H1 (cell line): ENCODE results near the gene ATP2B1. TPM values are rescaled to one million over a fixed set of nuclear protein-coding genes. Genes with fewer than 3 reads are reported as not detected.

Source experiments
- CTCF ChIA-PET: fragments of 300-600 bp; sonication (Branson Sonifier 250); formaldehyde crosslinking; loops from one replicate; lab custom pipeline; 2021; ENCODE audit not compliant: partially characterized antibody; lab: Charles Lee
- POLR2A ChIA-PET: fragments of 300-600 bp; sonication (Branson Sonifier 250); formaldehyde crosslinking; loops from one replicate; lab custom pipeline; 2021; ENCODE audit warnings: inconsistent platforms; ENCODE audit not compliant: partially characterized antibody; lab: Charles Lee
- DNase-seq, 2 experiments: peaks; one replicate each; pipeline versions ENCODE4 v3.0.0 to v3.0.0-alpha.2; 2010 to 2022; ENCODE audit warnings: low spot score in 2 of 2, low read depth in 1 of 2, mixed read lengths in 1 of 2
- FAIRE-seq: peaks from 2 replicates; lab custom pipeline; 2011; peaks lifted over from hg19 to GRCh38; lab: Jason Lieb, UNC
- H2AFZ ChIP-seq: 2 replicates; pipeline ENCODE4 v1.8.1; 2012; ENCODE audit warnings: low read length, inconsistent platforms
- H2AK5ac ChIP-seq: 2 replicates; pipeline ENCODE4 v1.6.1; 2013; ENCODE audit warnings: low read depth, low read length
- H2BK120ac ChIP-seq: replicated peaks from 2 replicates; pipeline ENCODE3; 2013; ENCODE audit warnings: low read depth, low read length, inconsistent platforms
- H2BK12ac ChIP-seq: 2 replicates; pipeline ENCODE4 v1.6.1; 2013; ENCODE audit warnings: low read depth, low read length
- H2BK15ac ChIP-seq: 2 replicates; pipeline ENCODE4 v1.6.1; 2013; ENCODE audit warnings: low read length
- H2BK20ac ChIP-seq: 2 replicates; pipeline ENCODE4 v1.6.1; 2013; ENCODE audit warnings: low read length
- H2BK5ac ChIP-seq: 2 replicates; pipeline ENCODE4 v1.6.1; 2013; ENCODE audit warnings: low read depth, low read length
- H3K14ac ChIP-seq: 2 replicates; pipeline ENCODE4 v1.6.1; 2013; ENCODE audit warnings: inconsistent platforms; ENCODE audit not compliant: insufficient read length
- H3K18ac ChIP-seq: 2 replicates; pipeline ENCODE4 v1.6.1; 2013; ENCODE audit warnings: low read length; ENCODE audit errors: extremely low read depth
- H3K23ac ChIP-seq: 2 replicates; pipeline ENCODE4 v1.6.1; 2013; ENCODE audit warnings: inconsistent platforms; ENCODE audit not compliant: insufficient read length
- H3K23me2 ChIP-seq: 2 replicates; pipeline ENCODE4 v1.6.1; 2013; ENCODE audit warnings: low read depth, low read length
- H3K27ac ChIP-seq: 2 replicates; pipeline ENCODE4 v1.6.1; 2011; ENCODE audit warnings: low read depth, low read length, inconsistent platforms
- H3K27me3 ChIP-seq, 4 experiments: replicated peaks in 1 of 4; 1 replicate in 1 of 4; 2 replicates in 3 of 4; pipeline versions ENCODE4 v1.6.1 to v1.8.1; 2011 to 2013; ENCODE audit warnings: low read length in 3 of 4, mild to moderate bottlenecking in 3 of 4, inconsistent platforms in 2 of 4, mixed read lengths in 2 of 4, moderate library complexity in 1 of 4; ENCODE audit not compliant: control insufficient read depth in 3 of 4, insufficient read depth in 3 of 4; ENCODE audit errors: extremely low read depth in 1 of 4
- H3K36me3 ChIP-seq, 4 experiments: 2 replicates each; pipeline versions ENCODE4 v1.6.1 to v1.8.1; 2011 to 2013; ENCODE audit warnings: mild to moderate bottlenecking in 4 of 4, low read length in 3 of 4, moderate library complexity in 2 of 4, control low read depth in 1 of 4, inconsistent platforms in 1 of 4; ENCODE audit not compliant: insufficient read depth in 4 of 4, control insufficient read depth in 2 of 4
- H3K4ac ChIP-seq: replicated peaks from 2 replicates; pipeline ENCODE3; 2013; ENCODE audit warnings: low read length, low read depth, mixed read lengths, inconsistent platforms; ENCODE audit not compliant: insufficient read length
- H3K4me1 ChIP-seq, 4 experiments: replicated peaks in 1 of 4; 1 replicate in 1 of 4; 2 replicates in 3 of 4; pipeline versions ENCODE4 v1.6.1 to v1.8.1; 2011 to 2013; ENCODE audit warnings: low read length in 3 of 4, inconsistent platforms in 2 of 4, mixed read lengths in 1 of 4; ENCODE audit not compliant: insufficient read depth in 4 of 4, control insufficient read depth in 3 of 4
- H3K4me2 ChIP-seq, 2 experiments: 2 replicates each; pipeline versions ENCODE4 v1.6.1 to v1.8.1; 2011 to 2013; ENCODE audit warnings: low read depth in 2 of 2, low read length in 2 of 2, control low read depth in 1 of 2, inconsistent platforms in 1 of 2, mild to moderate bottlenecking in 1 of 2; ENCODE audit not compliant: insufficient read depth in 1 of 2
- H3K4me3 ChIP-seq, 4 experiments: fragments of 200-600, 300-600 bp in 1 of 4; sonication (generic), shearing (Covaris generic), sonication (Bioruptor Twin) in 1 of 4; 2 replicates each; pipeline versions ENCODE4 v1.5.1 to v1.8.1; 2011 to 2016; ENCODE audit warnings: low read length in 4 of 4, low read depth in 3 of 4, control low read depth in 2 of 4, inconsistent platforms in 2 of 4, mild to moderate bottlenecking in 2 of 4, mixed read lengths in 1 of 4, moderate library complexity in 1 of 4; ENCODE audit not compliant: insufficient read depth in 2 of 4; ENCODE audit errors: extremely low read depth in 1 of 4
- H3K56ac ChIP-seq: replicated peaks from 2 replicates; pipeline ENCODE3; 2013; ENCODE audit warnings: low read depth, mild to moderate bottlenecking, mixed read lengths, low read length, inconsistent platforms; ENCODE audit not compliant: insufficient read length
- H3K79me1 ChIP-seq: 2 replicates; pipeline ENCODE4 v1.6.1; 2013; ENCODE audit warnings: low read depth, low read length, control low read depth
- H3K79me2 ChIP-seq, 2 experiments: 2 replicates each; pipeline versions ENCODE4 v1.6.1 to v1.8.1; 2012 to 2013; ENCODE audit warnings: low read length in 2 of 2, mild to moderate bottlenecking in 2 of 2, inconsistent platforms in 1 of 2; ENCODE audit not compliant: insufficient read depth in 2 of 2, control insufficient read depth in 1 of 2
- H3K9ac ChIP-seq, 4 experiments: replicated peaks in 1 of 4; 1 replicate in 1 of 4; 2 replicates in 3 of 4; pipeline versions ENCODE4 v1.6.1 to v1.8.1; 2011 to 2013; ENCODE audit warnings: low read depth in 3 of 4, low read length in 3 of 4, control low read depth in 2 of 4, mild to moderate bottlenecking in 2 of 4, moderate library complexity in 2 of 4, inconsistent platforms in 1 of 4; ENCODE audit errors: extremely low read depth in 1 of 4
- H3K9me3 ChIP-seq, 2 experiments: 2 replicates each; pipeline versions ENCODE4 v1.6.1 to v1.8.1; 2012 to 2013; ENCODE audit warnings: mild to moderate bottlenecking in 2 of 2, moderate library complexity in 2 of 2, control low read depth in 1 of 2, inconsistent platforms in 1 of 2, low read depth in 1 of 2, low read length in 1 of 2, mixed read lengths in 1 of 2; ENCODE audit not compliant: insufficient read depth in 2 of 2
- H4K20me1 ChIP-seq, 2 experiments: replicated peaks in 1 of 2; 2 replicates each; pipeline versions ENCODE3 to v1.8.1; 2011 to 2013; ENCODE audit warnings: inconsistent platforms in 2 of 2, low read length in 2 of 2, mild to moderate bottlenecking in 1 of 2; ENCODE audit not compliant: insufficient read depth in 2 of 2, control insufficient read depth in 1 of 2
- H4K5ac ChIP-seq: 2 replicates; pipeline ENCODE4 v1.6.1; 2013; ENCODE audit warnings: low read length, low read depth, mixed read lengths, inconsistent platforms; ENCODE audit not compliant: insufficient read length
- H4K8ac ChIP-seq: 2 replicates; pipeline ENCODE4 v1.8.0; 2013; ENCODE audit warnings: mild to moderate bottlenecking, moderate library complexity, low read length, inconsistent platforms; ENCODE audit not compliant: insufficient read depth; ENCODE audit errors: extremely low read depth
- H4K91ac ChIP-seq: replicated peaks from 2 replicates; pipeline ENCODE3; 2013; ENCODE audit warnings: low read length, mixed read lengths, inconsistent platforms; ENCODE audit not compliant: insufficient read length
- ATF2 ChIP-seq: IDR thresholded peaks from 2 replicates; pipeline ENCODE4 v1.6.1; 2012; ENCODE audit warnings: low read length, inconsistent platforms
- BACH1 ChIP-seq: IDR thresholded peaks from 2 replicates; pipeline ENCODE4 v1.6.1; 2012; ENCODE audit warnings: low read length, improper control_type of control experiment
- E2F6 ChIP-seq: IDR thresholded peaks from 2 replicates; pipeline ENCODE4 v1.6.1; 2012; ENCODE audit warnings: inconsistent platforms
- KDM1A ChIP-seq: fragments of 200-600, 300-600 bp; sonication (generic); IDR thresholded peaks from 2 replicates; pipeline ENCODE4 v1.7.1; 2016; ENCODE audit warnings: mild to moderate bottlenecking, low read length, borderline replicate concordance
- RBBP5 ChIP-seq: IDR thresholded peaks from 2 replicates; pipeline ENCODE4 v1.7.1; 2012; ENCODE audit warnings: low read depth, mild to moderate bottlenecking, inconsistent platforms, low read length, moderate library complexity, borderline replicate concordance
- SAP30 ChIP-seq: fragments of 300-600 bp; sonication (generic); IDR thresholded peaks from 2 replicates; pipeline ENCODE4 v1.7.1; 2012; ENCODE audit warnings: low read length, moderate library complexity, mild to moderate bottlenecking, inconsistent platforms; ENCODE audit not compliant: insufficient read depth, insufficient replicate concordance
- YY1 ChIP-seq: IDR thresholded peaks from 2 replicates; pipeline ENCODE4 v1.6.1; 2011; ENCODE audit warnings: low read depth, mild to moderate bottlenecking, low read length
- WGBS, 2 experiments: shearing (Covaris generic) in 1 of 2; methylation state at CpG; one replicate each; pipeline versions ENCODE4 v1.1.6 to v1.1.7; 2013 to 2015; ENCODE audit warnings: low lambda C conversion rate in 2 of 2, mixed read lengths in 2 of 2, inconsistent platforms in 1 of 2, low coverage in 1 of 2, missing lambda C conversion rate in 1 of 2; ENCODE audit not compliant: insufficient replicate concordance in 2 of 2, insufficient coverage in 1 of 2, insufficient read length in 1 of 2; ENCODE audit errors: extremely low coverage in 1 of 2, missing lambda C conversion rate in 1 of 2; 5-methylcytosine and 5-hydroxymethylcytosine counted together
- polyA plus RNA-seq, 7 experiments: library from polyadenylated mRNA; depleted of rRNA in 3 of 7; stranded (reverse) in 5 of 7; unstranded in 2 of 7; fragments of >200 nt in 5 of 7; fragments of 200-250 nt in 2 of 7; gene quantifications; 1 replicate in 5 of 7; 2 replicates in 1 of 7; 4 replicates in 1 of 7; pipeline versions ENCODE4 v1.2.1 to v1.2.3, GENCODE V29; 2011 to 2013; ENCODE audit warnings: missing spikeins in 2 of 7, mixed read lengths in 2 of 7
- total RNA-seq: library from RNA; stranded (reverse); fragmentation: NEBNext Ultra II Directional; extraction: Animal tissue kit (Norgen Biotek cat#: 25700); gene quantifications from 2 replicates; pipeline ENCODE4 v1.2.1, GENCODE V29; 2021

The ATP2B1 gene
- total and polyA plus RNA-seq, 2 of the 8 experiments (the other 6 are each of a cell fraction or from before 2014, with no cell fraction given): 4.3 to 32.0 TPM

- Histone ChIP-seq H3K14ac (no peak overlapping the region), H3K27me3 (peaks cover 0 to 26% (median 13%) of the 10 kb centered on the region in 4 experiments; a peak in 5 of 7 replicates), H3K9ac (no peak overlapping the region), H3K4me3 (peak overlapping the region in 1 of 4 experiments; percentile 86; a peak in 1 of 8 replicates), H2BK20ac (no peak overlapping the region), H3K79me2 (peaks cover 4 to 61% of the 10 kb centered on the region in 2 experiments; a peak in 2 of 4 replicates), H3K36me3 (no peaks in the 10 kb centered on the region), H3K4me1 (no peaks in the 10 kb centered on the region; a peak in 1 of 7 replicates), H3K23me2 (peaks cover 14% of the 10 kb centered on the region; the same call in 1 of the 2 replicates), H4K91ac (no peak overlapping the region), H3K27ac (no peak overlapping the region), H4K8ac (no peak overlapping the region), H3K79me1 (peaks cover 4% of the 10 kb centered on the region), H2AFZ (no peak overlapping the region), H3K56ac (no peak overlapping the region), H3K9me3 (no peaks in the 10 kb centered on the region), H2BK15ac (no peak overlapping the region), H4K5ac (no peak overlapping the region), H2AK5ac (no peak overlapping the region), H3K4me2 (peak overlapping the region in 1 of 2 experiments; percentile 63; a peak in 1 of 4 replicates), H2BK120ac (no peak overlapping the region), H3K4ac (no peak overlapping the region), H3K23ac (no peak overlapping the region), H2BK12ac (no peak overlapping the region), H3K18ac (no peak overlapping the region), H2BK5ac (no peak overlapping the region), H4K20me1 (peaks cover 13 to 18% of the 10 kb centered on the region in 2 experiments)
- WGBS, 2 experiments: 83% methylated on average over 7 of the region's 7 CpGs; no CpG with 5 or more reads in 1 of the 2 experiments
- POLR2A ChIA-PET: no interaction called here
- no peak for FAIRE-seq
- CTCF ChIA-PET: interaction anchor here (1.9 kb wide), 1 partner anchor 163 kb away, joined by 5 read pairs; no protein-coding TSS in a partner anchor
- DNase-seq: no peak
- no peak for TF ChIP-seq ATF2
- no peak for TF ChIP-seq SAP30
- no peak for TF ChIP-seq BACH1
- no peak for TF ChIP-seq E2F6
- TF ChIP-seq RBBP5: no peak
- TF ChIP-seq KDM1A: no peak
- no peak for TF ChIP-seq YY1
Measured at GRCh38 chr12:89706551-89706950, 2.1 kb downstream of the ATP2B1 start.
